COR-L47 (cell line): ENCODE results near the gene ARSG.
"Not testable (repeated sequence)": the region's sequence is repeated elsewhere in the genome, so short reads cannot be mapped to it uniquely, and the experiment has no call there.

Experiments used
- DNase-seq: peaks from one replicate; lab custom pipeline; 2025; lab: John Stamatoyannopoulos, UW

Gene ARSG

GRCh38 chr17:68305142-68305541 is 13.8 kb downstream of the ARSG start:
- DNase-seq = no peak

- no peak for DNase-seq
Observed at GRCh38 chr17:68306819-68307218, 15.5 kb downstream of the ARSG start.

- DNase-seq = no peak
Observed at GRCh38 chr17:68307443-68307842, 16.1 kb downstream of the ARSG start.

GRCh38 chr17:68308486-68308885 is 17.2 kb downstream of the ARSG start:
- not testable (repeated sequence) for DNase-seq

GRCh38 chr17:68309066-68309670 is 17.9 kb downstream of the ARSG start:
- DNase-seq = not testable (repeated sequence)

GRCh38 chr17:68310152-68310551 is 18.9 kb downstream of the ARSG start:
- no peak for DNase-seq

GRCh38 chr17:68314916-68315535 is 23.7 kb downstream of the ARSG start:
- DNase-seq = no peak

- no peak for DNase-seq
Observed at GRCh38 chr17:68315930-68316329, 24.6 kb downstream of the ARSG start.

- no peak for DNase-seq
Observed at GRCh38 chr17:68317458-68317857, 26.2 kb downstream of the ARSG start.

- DNase-seq = no peak
Observed at GRCh38 chr17:68318103-68318991, 27.1 kb downstream of the ARSG start.

- DNase-seq = no peak
Observed at GRCh38 chr17:68319410-68320162, 28.3 kb downstream of the ARSG start.

- DNase-seq = no peak
Observed at GRCh38 chr17:68320311-68320865, 29.1 kb downstream of the ARSG start.

GRCh38 chr17:68320943-68321555 is 29.8 kb downstream of the ARSG start:
- no peak for DNase-seq

GRCh38 chr17:68321556-68321954 is 30.3 kb downstream of the ARSG start:
- no peak for DNase-seq

- no peak for DNase-seq
Observed at GRCh38 chr17:68322630-68323029, 31.3 kb downstream of the ARSG start.

- no peak for DNase-seq
Observed at GRCh38 chr17:68324114-68324513, 32.8 kb downstream of the ARSG start.

- DNase-seq = no peak
Observed at GRCh38 chr17:68324654-68325336, 33.5 kb downstream of the ARSG start.

GRCh38 chr17:68325961-68326360 is 34.7 kb downstream of the ARSG start:
- no peak for DNase-seq

GRCh38 chr17:68326681-68327080 is 35.4 kb downstream of the ARSG start:
- no peak for DNase-seq

- no peak for DNase-seq
Observed at GRCh38 chr17:68327823-68328557, 36.7 kb downstream of the ARSG start.
